Raji (cell line): ENCODE measurements around the gene ASTL.

Experiments used
- POLR2A ChIP-seq: IDR thresholded peaks from 2 replicates; pipeline ENCODE4 v1.6.1; 2011; ENCODE audit warnings: low read depth, low read length, control low read depth; ENCODE audit not compliant: insufficient read depth

The ASTL gene

DNA sequence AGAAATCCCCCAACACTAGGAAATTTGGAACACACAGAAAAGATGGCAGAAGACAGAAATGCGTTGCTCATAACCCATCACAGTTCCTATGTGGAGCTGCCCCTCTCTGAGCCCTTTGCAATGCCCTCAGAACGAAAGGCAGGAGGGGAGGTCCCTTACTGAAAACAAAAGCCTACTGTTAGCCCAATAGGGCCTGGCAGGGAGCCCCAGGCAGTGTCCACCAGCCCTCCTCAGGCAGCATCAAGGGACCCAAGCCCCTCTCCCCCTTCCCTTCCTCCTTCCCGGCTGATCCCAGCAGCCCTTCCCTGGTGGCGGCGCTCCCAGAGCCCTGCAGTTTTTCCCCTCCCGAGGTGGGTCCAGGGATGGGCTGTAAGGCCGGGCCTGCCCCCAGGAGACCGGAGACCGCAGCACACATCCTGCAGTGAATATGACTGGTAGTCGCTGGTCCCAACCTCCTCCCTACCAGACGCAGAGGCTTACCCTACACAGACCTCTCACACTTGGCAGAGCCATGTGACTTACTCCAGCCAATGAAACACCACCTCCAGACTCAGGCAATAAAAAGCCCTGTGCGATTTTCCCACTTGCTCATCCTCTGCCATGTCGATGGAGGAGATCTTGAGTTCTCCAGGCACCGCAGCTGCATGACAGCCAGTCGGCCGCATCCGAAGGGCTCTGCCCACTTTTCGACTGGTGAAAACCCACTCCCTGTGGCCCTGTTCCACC is 26.3 kb upstream of the ASTL start:
- TF ChIP-seq POLR2A, result peak; percentile 86

DNA sequence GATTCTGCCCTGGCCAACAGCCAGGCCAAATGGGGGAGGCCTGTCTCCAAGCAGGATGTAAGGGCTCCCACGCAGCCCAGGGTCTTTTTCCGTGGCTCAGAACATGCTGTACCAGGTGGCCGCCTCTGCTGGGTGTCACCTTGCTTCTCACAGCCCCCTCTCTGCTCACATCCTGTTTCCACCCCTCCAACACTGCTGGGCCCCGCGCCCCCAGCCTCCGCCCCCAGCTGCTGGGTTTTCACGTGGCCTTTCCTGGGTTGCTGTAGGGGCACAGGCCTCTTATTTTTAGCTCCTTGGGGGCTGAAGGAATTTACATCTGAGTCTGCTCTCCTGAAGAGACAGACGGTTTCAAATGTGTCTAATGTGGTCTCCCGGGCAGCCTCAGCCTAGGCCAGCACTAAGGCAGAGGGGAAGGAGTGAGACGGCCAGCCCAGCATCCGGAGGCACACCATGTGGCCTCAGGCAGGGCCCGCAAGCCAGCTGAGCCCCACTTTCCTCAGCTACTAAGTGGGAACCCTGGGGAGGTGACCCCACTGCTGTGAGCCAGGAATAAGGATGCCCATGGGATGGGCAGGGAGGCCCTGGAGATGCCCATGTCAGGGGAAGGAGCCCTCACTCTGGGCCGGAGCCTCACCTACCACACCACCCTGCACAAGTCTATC is 25.6 kb upstream of the ASTL start:
- TF ChIP-seq POLR2A, result peak; percentile 73

DNA sequence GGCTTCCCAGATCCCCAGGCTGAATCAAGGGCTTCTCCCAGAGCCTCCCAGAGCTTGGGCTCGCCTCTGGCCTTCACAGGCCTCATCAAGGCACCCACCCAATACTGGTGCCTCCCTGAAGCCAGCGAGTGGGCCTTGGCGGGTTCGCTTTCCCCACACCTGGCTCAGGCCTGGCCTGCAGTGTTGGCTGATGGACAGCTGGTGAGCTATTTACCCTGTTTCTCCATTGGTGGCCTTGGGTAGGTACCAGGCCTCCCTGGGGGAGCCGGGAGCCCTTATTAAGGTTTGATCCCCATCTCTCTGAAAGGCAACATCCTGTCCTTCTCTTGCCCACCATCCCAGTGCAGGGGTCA is 25.1 kb upstream of the ASTL start:
- no peak for TF ChIP-seq POLR2A

DNA sequence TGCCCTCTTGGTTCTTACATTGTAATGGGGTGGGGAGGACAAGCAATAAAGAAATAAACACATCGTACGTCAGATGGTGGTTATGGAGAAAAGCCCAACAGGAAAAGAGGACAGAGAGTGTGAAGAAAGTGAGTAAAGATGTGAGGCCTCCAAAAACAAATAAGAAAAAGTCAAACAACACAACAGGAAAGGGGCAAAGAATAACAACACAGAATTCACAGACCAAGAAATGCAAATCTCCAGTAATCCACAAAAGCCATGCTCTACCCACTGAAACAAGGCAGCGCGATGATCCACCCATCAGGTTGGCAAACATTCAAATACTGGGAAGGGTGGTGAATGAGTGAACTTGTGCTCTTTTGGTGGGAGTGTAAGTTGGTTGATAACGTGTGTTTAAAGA is 23.6 kb upstream of the ASTL start:
- TF ChIP-seq POLR2A, result no peak

DNA sequence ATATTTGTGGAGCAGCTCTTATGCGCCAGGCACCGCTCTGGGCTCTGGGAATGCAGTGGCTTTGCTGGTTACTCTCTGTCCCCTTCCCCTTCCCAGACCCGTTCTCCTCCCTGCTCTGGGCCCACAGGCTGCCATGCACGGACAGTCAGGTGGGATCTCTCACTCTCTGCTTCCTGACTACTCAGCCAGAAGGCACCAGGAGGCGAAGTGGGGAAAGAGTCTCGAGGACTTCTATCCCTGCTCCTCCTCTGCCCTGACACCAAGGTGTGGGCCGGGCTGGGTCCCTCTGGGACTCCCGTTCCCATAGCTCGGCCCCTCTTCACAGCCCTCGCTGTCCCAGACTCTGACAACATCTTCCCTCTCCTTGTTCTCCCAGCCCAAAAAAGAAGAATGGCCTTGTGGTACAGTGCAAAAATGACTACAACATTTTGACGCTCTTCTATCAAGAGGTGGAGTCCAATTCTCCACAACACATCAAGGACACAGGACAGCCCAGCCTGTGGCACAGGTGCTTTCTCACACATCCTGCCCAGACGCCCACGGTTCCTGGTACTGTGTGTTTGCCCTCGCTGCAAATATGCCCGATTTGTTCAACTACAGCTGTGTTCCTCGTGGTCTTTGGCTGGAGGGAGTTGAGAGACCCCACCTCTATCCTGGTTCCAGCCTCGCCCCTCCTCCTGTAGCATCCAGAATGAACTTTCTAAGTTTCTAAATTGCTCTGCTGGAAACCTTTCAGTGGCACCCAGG is 21.0 kb upstream of the ASTL start:
- TF ChIP-seq POLR2A, result no peak

DNA sequence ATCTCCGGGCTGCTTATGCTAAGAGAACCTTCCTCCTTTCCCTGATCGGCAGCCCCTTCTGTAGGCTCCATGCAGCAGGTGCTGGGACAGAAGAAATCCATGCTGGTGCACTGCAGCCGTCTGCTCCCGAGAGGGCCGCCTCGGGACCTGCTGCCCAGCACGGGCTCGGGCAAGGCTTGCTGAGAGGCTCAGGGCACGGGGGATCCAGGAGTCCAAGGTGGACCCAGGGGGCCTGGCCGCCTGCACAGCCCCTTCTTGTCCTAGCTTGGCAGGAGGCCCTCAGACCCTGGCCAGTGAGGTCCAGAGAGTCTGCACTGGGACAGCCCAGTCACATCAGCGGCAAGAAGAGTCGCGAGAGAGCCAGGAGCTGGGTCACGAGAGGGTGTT is 20.2 kb upstream of the ASTL start:
- no peak for TF ChIP-seq POLR2A

DNA sequence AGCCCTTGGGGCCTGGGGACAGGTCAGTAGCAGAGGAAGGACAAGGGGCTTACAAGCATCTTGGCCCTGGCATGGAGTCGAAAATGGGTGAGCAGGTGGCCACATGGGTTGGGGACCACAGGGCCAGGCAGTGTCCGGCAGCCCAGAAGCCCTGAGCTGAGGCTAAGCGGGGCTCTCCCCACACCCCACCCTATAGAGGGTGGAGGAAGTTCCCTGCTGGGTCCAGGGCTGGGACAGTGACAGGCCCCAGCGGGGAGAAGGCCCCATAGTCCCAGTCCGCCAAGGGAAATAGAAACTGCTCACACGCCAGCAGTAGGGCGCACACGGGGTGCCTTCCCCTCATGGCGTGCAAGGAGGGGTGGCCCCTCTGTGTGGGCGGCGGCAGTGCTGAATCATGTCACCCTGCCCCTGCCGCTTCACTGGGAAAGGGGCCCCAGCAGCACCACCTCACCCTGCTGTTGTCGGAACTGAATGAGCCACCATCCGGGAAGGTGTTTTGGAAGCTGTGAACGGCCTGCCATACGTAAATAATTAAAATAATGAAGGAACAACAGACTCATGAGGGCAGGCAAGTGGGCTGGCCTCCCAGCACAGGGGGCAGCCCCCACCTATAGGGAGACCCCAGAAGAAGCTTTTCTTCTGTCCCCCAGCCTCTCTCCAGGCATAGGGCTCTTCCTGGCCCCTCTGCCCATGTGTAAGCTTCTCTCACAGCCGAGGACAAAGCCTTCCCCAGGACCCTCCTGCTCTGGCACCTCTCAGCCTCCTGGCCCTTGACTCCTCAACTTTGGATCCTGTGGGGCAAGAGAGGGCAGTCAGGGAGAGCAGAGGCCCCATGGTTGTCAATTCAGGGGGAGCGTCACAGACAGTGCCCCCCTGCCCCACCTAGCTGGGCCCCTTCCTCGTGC is 19.6 kb upstream of the ASTL start:
- no peak for TF ChIP-seq POLR2A

DNA sequence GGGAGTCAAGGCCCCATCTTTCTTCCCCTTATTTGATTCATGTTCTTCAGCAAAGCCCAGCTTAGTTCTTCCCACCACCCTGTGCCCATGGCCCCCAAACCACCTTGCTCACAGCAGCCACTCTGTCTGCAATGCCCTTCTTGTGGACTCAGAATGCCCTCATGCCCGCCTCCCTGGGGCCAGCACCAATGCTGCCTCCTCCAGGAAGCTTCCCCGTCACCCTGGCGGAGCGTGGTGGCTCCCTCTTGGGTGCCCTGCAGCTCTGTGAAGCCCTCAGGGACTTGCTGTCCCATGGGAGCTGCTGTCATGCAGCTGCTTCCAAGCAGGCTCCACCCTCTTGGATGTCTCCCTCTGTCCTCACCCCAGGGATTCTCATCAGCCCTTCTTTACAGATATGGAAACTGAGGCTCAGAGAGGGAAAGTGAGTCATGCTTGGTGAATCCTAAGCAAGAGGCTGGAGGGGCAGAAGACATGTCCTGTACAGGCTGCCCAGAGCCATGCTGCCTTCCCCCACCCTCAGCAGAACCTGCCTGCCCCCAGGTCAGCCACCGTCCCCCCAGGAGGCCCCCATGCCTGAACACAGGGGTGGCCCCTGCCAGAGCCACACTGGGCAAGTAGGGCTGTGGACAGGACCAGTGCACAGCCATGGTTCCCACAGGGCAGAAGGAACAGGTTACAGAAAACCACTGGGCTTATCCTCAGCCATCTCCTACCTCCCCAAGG is 18.8 kb upstream of the ASTL start:
- TF ChIP-seq POLR2A, result peak; percentile 40; the same call in 1 of the 2 replicates

DNA sequence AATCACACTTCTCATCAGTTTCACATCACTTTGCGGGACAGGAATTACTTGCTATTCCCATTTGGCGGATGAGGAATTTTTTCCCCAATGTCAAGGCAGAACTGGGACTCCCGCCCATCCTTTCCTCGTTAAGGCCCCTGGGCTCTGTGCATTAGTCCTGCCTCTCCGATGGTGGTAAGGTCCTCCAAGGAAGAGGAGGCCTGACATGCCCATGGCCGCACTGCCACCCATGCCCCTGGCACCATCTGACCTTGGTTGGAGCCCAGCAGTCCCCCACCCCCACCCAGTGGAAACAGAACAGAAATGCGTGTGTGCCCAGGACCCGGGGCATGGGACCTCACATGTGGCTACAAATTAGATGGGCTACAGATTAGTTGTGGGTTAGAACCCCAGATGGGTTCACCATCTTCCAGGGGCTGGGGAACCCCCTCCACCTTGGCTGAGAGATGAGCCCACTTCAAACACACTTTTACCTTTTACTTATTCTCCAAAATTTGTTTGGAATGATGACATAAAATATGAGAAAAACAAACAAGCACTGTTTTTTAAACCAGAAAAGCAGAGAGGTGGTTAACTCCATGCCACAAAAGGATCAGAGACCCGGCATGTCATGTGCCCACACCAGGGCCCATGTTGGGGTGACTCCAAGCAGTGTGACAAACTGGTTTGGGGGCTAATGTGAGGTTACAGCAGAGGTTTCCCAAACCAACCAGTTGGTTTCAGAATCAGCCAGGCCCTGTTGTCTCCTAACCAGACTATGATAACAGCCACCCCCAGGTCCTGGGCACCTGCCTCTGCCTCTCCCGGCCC is 17.9 kb upstream of the ASTL start:
- TF ChIP-seq POLR2A, result no peak

DNA sequence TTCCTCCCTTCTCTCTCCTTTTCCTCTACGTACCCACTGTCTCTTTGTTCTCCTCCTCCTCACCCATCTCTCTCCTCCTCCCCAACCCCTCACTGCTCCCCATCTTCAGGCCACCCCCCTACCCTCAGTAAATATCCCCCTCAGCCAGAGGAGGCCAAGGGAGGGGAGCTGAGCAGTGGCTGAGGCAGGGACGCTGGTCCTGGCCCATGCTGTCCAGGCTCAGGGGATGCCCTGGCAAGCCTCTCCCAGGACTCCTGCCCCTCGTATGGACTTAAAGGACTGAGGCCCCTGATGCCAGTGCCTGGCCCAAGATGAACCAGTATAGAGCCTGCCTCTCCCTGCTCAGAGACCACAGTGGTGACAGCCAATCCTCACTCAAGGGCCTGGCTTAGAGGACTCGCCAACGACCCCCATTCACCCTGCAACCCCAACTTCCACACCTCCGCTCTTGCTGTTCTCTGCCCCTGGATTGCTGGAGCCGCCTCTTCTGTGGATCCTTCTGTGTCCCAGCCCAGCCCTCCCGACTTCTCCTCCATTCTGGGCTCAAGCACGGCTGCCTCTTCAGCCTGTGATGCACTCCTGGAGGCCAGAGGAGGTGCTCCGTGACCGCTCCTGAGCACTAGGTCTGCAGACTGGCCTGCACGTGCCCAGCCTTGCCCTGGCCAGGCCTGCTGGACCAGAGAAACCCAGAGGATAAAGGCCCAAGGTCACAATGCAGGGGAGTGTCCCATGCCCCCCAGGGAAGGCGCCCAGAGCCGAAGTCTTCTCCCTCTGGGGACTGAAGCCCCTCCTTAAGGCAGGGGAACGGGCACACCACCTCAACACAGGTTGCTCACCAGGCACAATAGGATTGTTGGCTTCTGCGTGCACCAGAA is 16.4 kb upstream of the ASTL start:
- no peak for TF ChIP-seq POLR2A

DNA sequence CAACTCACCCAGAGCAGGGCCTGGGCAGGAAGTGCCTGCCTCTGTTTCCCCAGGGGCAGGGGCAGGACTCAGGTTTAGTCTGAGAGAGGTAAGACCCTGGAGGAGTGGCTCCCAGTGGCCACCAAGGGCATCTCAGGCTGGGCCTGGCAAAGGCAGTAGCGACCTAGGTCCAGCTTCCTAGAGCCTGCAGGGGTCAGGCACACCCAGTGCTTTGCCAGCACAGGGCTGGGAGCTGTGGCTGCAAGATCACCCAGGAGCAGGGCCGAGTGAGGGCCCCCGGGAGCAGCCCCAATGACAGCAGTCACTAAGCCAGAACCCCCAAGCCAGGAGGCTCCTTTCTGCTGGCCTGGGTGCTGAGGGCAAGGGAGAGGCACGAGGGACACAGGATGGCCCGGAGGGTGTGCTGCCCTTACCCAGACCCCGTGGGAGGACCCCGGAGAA is 15.7 kb upstream of the ASTL start:
- no peak for TF ChIP-seq POLR2A

DNA sequence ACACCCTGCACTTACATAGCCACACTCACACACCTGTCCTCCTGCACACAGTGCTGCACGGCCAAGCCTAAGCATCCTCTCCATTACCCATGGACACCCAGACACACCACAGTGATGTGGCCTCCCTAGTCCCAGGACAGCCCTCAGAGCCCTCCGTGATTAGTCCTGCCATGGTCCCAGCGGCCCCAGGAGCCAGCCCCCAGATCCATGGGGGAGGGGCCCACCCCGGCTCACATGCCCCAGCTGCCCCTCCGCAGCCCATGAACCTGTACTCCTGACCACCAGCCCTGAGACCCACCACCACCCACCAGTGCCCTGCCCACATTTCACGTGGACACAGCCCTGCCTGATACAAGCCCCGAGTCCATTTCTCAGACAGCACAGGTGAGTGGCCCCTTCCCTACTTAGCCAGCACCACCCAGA is 15.0 kb upstream of the ASTL start:
- TF ChIP-seq POLR2A, result no peak
